CD14-positive monocyte (primary cell): ENCODE measurements around the gene CLOCK. TPM values are rescaled to one million over a fixed set of nuclear protein-coding genes. Genes with fewer than 3 reads are reported as not detected.
A peak's percentile ranks its signal among the peaks of the same experiment; 100 is the strongest.

ENCODE experiments used
- DNase-seq, 3 donors: peaks; one replicate each; pipeline ENCODE4 v3.0.0-alpha.2; 2011 to 2022
- H2AFZ ChIP-seq: 2 replicates; pipeline ENCODE4 v1.6.0; 2012; ENCODE audit warnings: mild to moderate bottlenecking, low read depth, low read length, inconsistent platforms; ENCODE audit not compliant: insufficient read depth, poor library complexity, severe bottlenecking
- H3K27ac ChIP-seq, 2 donors: 1 replicate in 1 of 2; 2 replicates in 1 of 2; pipeline ENCODE4 v1.5.1; 2012 to 2013; ENCODE audit warnings: low read length in 2 of 2, control low read depth in 1 of 2, inconsistent platforms in 1 of 2, low read depth in 1 of 2, mild to moderate bottlenecking in 1 of 2
- H3K27me3 ChIP-seq, 2 donors: one replicate each; pipeline versions ENCODE4 v1.6.0 to v1.6.1; 2011 to 2013; ENCODE audit warnings: low read length in 2 of 2; ENCODE audit not compliant: control insufficient read depth in 2 of 2, insufficient read depth in 2 of 2
- H3K36me3 ChIP-seq, 2 donors: replicated peaks in 1 of 2; 1 replicate in 1 of 2; 2 replicates in 1 of 2; pipeline versions ENCODE4 v1.5.1 to v1.6.1; 2012 to 2013; ENCODE audit warnings: low read length in 2 of 2, control low read depth in 1 of 2, inconsistent platforms in 1 of 2, mild to moderate bottlenecking in 1 of 2; ENCODE audit not compliant: insufficient read depth in 2 of 2, control insufficient read depth in 1 of 2
- H3K4me1 ChIP-seq, 2 donors: 1 replicate in 1 of 2; 2 replicates in 1 of 2; pipeline versions ENCODE4 v1.5.1 to v1.6.1; 2012 to 2013; ENCODE audit warnings: low read length in 2 of 2, control low read depth in 1 of 2, inconsistent platforms in 1 of 2, mild to moderate bottlenecking in 1 of 2, moderate library complexity in 1 of 2; ENCODE audit not compliant: insufficient read depth in 2 of 2, control insufficient read depth in 1 of 2
- H3K4me2 ChIP-seq: replicated peaks from 2 replicates; pipeline ENCODE3; 2012; ENCODE audit warnings: low read length, moderate library complexity, mild to moderate bottlenecking; ENCODE audit not compliant: poor library complexity, severe bottlenecking; ENCODE audit errors: extremely low read depth
- H3K4me3 ChIP-seq, 3 experiments: fragments of 200-600 bp in 1 of 3; sonication (generic) in 1 of 3; replicated peaks in 1 of 3; 1 replicate in 2 of 3; 2 replicates in 1 of 3; pipeline ENCODE4 v1.5.1; 2011 to 2013; ENCODE audit warnings: low read length in 3 of 3, mild to moderate bottlenecking in 3 of 3, control low read depth in 2 of 3, low read depth in 2 of 3, inconsistent platforms in 1 of 3, moderate library complexity in 1 of 3
- H3K79me2 ChIP-seq: 2 replicates; pipeline ENCODE4 v1.6.0; 2012; ENCODE audit warnings: mild to moderate bottlenecking, control low read depth, inconsistent platforms, low read length, moderate library complexity; ENCODE audit not compliant: insufficient read depth
- H3K9ac ChIP-seq: 2 replicates; pipeline ENCODE4 v1.6.0; 2017; ENCODE audit warnings: low read length, mild to moderate bottlenecking; ENCODE audit not compliant: insufficient read depth, poor library complexity, severe bottlenecking
- H3K9me3 ChIP-seq, 2 donors: replicated peaks in 1 of 2; 1 replicate in 1 of 2; 2 replicates in 1 of 2; pipeline versions ENCODE4 v1.5.1 to v1.6.1; 2012 to 2013; ENCODE audit warnings: low read length in 2 of 2, control low read depth in 1 of 2; ENCODE audit not compliant: control insufficient read depth in 1 of 2, insufficient read depth in 1 of 2
- H4K20me1 ChIP-seq: 2 replicates; pipeline ENCODE4 v1.6.0; 2012; ENCODE audit warnings: mild to moderate bottlenecking, low read length, control low read depth, moderate library complexity; ENCODE audit not compliant: insufficient read depth
- H3K27ac Mint-ChIP-seq, 7 donors: one replicate each; pipeline ENCODE4 v1.8.0; 2020; ENCODE audit warnings: mild to moderate bottlenecking in 7 of 7, mixed read lengths in 7 of 7, moderate library complexity in 6 of 7, inconsistent platforms in 2 of 7
- H3K27me3 Mint-ChIP-seq, 3 donors: one replicate each; pipeline ENCODE4 v1.8.0; 2021 to 2022; ENCODE audit warnings: low read depth in 3 of 3, mild to moderate bottlenecking in 3 of 3, mixed read lengths in 3 of 3, moderate library complexity in 3 of 3, inconsistent platforms in 1 of 3
- H3K36me3 Mint-ChIP-seq, 2 donors: one replicate each; pipeline ENCODE4 v1.8.0; 2020; ENCODE audit warnings: mixed read lengths in 2 of 2, inconsistent platforms in 1 of 2, mild to moderate bottlenecking in 1 of 2
- H3K4me1 Mint-ChIP-seq: one replicate; pipeline ENCODE4 v1.8.0; 2020; ENCODE audit warnings: mild to moderate bottlenecking, mixed read lengths
- H3K4me3 Mint-ChIP-seq, 2 donors: one replicate each; pipeline ENCODE4 v1.8.0; 2020; ENCODE audit warnings: mild to moderate bottlenecking in 2 of 2, mixed read lengths in 2 of 2, moderate library complexity in 1 of 2
- H3K9me3 Mint-ChIP-seq, 7 donors: one replicate each; pipeline ENCODE4 v1.8.0; 2020 to 2022; ENCODE audit warnings: mixed read lengths in 7 of 7, mild to moderate bottlenecking in 6 of 7, moderate library complexity in 6 of 7, inconsistent platforms in 2 of 7
- CTCF ChIP-seq: fragments of 200-600 bp; IDR thresholded peaks from one replicate; pipeline ENCODE4 v1.8.0; 2022; ENCODE audit warnings: antibody characterized with exemption, mild to moderate bottlenecking
- WGBS: methylation state at CpG from one replicate; pipeline ENCODE4 v1.1.5; 2013; ENCODE audit warnings: missing lambda C conversion rate; ENCODE audit not compliant: insufficient coverage; 5-methylcytosine and 5-hydroxymethylcytosine counted together
- intact Hi-C, 2 donors: fragments of 100-400 bp; cut with micrococcal nuclease; formaldehyde crosslinking; loops; one replicate each; pipeline versions ENCODE4 v1.15.0 to v1.15.1; 2023
- polyA plus RNA-seq, 3 donors: library from polyadenylated mRNA; depleted of rRNA in 1 of 3; unstranded in 2 of 3; stranded (reverse) in 1 of 3; fragments of 300-500 nt in 2 of 3; fragments of >200 nt in 1 of 3; fragmentation: Illumina TruSeq in 2 of 3; gene quantifications; 1 replicate in 2 of 3; 2 replicates in 1 of 3; pipeline ENCODE4 v1.2.3, GENCODE V29; 2012 to 2021

The CLOCK gene
- polyA plus RNA-seq, 3 donors = 1.9 to 3.7 (median 2.9) TPM

- intact Hi-C loops = no loop called here
- H2AFZ ChIP-seq = no peak overlapping the region
- Mint-ChIP-seq H3K36me3 (peaks cover 78 to 90% of the 10 kb centered on the region in 2 donors), H3K9me3 (no peaks in the 10 kb centered on the region), H3K4me3 (no peak overlapping the region), H3K4me1 (no peaks in the 10 kb centered on the region), H3K27me3 (peaks cover 0 to 2% (median 0%) of the 10 kb centered on the region in 3 donors), H3K27ac (no peak overlapping the region)
- H3K79me2 ChIP-seq = peaks cover 28% of the 10 kb centered on the region
- no peak overlapping the region for H3K9ac ChIP-seq
- H3K27ac ChIP-seq = peak overlapping the region in 1 of 2 donors; percentile 39
- no peaks in the 10 kb centered on the region for H3K4me1 ChIP-seq
- H3K4me3 ChIP-seq = no peak overlapping the region
- no peaks in the 10 kb centered on the region for H3K27me3 ChIP-seq
- no peak for DNase-seq
- no peak overlapping the region for H3K4me2 ChIP-seq
- H3K9me3 ChIP-seq = no peaks in the 10 kb centered on the region
- TF ChIP-seq CTCF = no peak
- 100% methylated on average over 1 of the region's 3 CpGs for WGBS
- H3K36me3 ChIP-seq = peaks cover 93 to 98% of the 10 kb centered on the region in 2 donors
- H4K20me1 ChIP-seq = peaks cover 90% of the 10 kb centered on the region
Measured at GRCh38 chr4:55424791-55425190, 121.9 kb downstream of the CLOCK start.

- H3K4me2 ChIP-seq = no peak overlapping the region
- 100% methylated on average over 1 of the region's 3 CpGs for WGBS
- H3K27me3 ChIP-seq = no peaks in the 10 kb centered on the region
- intact Hi-C loops = no loop called here
- TF ChIP-seq CTCF = no peak
- no peaks in the 10 kb centered on the region for H3K27me3 Mint-ChIP-seq
- H3K36me3 ChIP-seq = peaks cover 82 to 92% of the 10 kb centered on the region in 2 donors
- no peaks in the 10 kb centered on the region for H3K9me3 Mint-ChIP-seq
- H3K4me3 Mint-ChIP-seq = no peak overlapping the region
- H2AFZ ChIP-seq = no peak overlapping the region
- no peak for DNase-seq
- peaks cover 95% of the 10 kb centered on the region for H4K20me1 ChIP-seq
- no peaks in the 10 kb centered on the region for H3K4me1 ChIP-seq
- H3K4me1 Mint-ChIP-seq = no peaks in the 10 kb centered on the region
- H3K27ac ChIP-seq = no peak overlapping the region
- H3K79me2 ChIP-seq = peaks cover 91% of the 10 kb centered on the region
- no peaks in the 10 kb centered on the region for H3K9me3 ChIP-seq
- H3K27ac Mint-ChIP-seq = no peak overlapping the region
- H3K36me3 Mint-ChIP-seq = peaks cover 52 to 69% of the 10 kb centered on the region in 2 donors
- H3K4me3 ChIP-seq = no peak overlapping the region
- no peak overlapping the region for H3K9ac ChIP-seq
Measured at GRCh38 chr4:55416176-55416575, 130.5 kb downstream of the CLOCK start.
